ENCODE results near the gene PPM1E.

Gene PPM1E

DNA sequence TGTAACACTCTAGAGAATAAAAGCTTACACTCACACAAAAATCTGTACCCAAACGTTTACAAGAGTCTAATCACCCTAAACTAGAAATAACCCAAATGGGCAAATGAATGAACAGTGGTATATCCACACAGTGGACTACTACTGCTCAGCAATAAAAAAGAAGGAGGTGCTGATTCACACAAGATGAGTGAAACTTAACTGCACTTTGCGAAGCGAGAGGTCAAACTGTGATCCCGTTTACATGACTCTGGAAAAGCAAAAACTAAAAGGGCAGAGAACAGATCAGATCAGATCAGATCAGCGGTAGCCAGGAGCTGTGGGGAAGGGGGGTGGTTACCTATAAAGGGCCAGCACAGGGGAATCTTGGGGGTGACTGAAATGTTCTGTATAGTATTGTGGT, 237.7 kb downstream of the PPM1E start:
- DNase-seq (ENCODE audit: extremely low read depth in 1 of 2, low read depth in 1 of 2) = no peak

DNA sequence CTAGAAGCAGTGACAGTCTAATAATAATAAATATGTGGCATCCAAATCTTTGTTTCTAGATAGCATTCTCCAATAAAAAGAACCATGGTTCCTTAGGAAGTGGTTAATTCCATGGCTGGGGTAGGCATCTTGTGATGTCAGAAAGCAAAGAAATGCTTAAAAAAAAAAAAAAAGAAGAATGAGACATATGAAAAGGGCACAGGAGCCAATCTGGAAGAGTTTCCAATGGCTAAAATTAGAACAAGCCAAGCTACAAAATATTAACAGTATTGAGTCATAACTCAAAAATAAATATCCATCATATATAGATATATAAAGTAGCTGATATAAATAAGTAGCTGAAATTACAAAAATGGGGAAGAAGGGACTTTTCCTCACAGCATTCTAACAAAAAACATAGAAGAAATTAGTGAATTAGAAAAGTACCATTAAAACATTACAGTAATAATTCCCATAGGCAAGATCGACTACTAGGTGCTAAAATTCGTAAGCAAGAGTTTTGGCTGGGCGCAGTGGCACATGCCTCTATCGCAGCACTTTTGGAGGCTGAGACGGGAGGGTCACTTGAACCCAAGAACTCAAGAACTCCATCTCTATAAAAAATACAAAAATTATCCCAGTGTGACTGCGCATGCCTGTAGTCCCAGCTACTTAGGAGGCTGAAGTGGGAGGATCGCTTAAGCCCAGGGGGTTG, 239.7 kb downstream of the PPM1E start:
- DNase-seq (ENCODE audit: extremely low read depth in 1 of 2, low read depth in 1 of 2) = no peak

DNA sequence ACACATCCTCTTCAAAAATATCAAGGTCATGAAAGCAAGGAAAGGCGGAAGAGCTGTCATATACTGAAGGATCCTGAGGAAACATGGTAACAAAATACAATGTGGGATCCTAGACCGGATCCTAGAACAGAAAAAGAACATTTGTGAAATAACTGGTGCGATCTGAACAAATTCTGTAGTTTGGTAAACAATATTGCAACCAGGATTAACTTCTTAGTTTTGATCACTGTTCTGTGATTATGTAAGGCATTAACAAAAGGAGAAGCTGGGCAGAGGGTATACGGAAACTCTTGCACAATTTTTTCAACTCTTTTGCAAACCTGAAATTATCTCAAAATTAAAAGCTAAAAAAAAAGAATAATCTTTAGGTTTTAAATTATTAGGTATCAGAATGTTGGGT, 241.3 kb downstream of the PPM1E start:
- DNase-seq (ENCODE audit: extremely low read depth in 1 of 2, low read depth in 1 of 2) = no peak

DNA sequence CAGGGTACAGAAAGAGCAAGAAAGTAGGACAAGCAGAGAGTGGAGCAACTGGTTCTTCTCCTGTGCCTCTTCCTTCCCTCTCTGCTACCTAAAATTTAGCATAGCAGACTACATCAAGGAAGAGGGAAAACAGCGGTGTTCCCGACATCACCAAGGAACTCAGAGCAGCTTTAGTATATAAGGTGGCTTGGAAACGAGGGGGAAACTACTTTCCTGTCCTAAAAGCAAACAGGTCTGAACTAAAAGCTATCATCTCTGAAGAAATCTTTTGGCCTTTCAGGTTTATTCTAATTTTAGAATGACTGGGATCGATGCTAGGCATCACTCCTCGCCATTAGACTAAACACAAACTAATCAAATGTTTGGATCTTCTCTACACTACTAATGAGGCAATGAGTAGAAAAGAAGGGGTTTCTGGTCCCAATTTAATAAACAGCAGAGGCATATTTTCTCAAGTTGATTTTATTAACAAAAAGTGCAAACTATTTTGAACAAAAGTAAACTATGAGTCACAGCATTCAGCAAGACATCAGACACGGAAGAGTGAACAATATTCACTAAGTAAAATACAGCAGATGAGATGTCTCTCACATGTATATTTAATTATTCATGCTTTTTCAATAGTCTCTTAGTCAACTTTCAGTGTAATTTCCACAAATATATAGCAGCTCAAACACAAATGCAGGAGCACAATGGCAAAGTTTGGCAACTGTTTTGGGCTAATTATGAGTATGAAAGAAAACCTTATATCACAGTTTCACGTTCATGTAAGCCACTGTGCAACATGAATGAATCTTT, 242.3 kb downstream of the PPM1E start:
- no peak for DNase-seq (ENCODE audit: extremely low read depth in 1 of 2, low read depth in 1 of 2)

DNA sequence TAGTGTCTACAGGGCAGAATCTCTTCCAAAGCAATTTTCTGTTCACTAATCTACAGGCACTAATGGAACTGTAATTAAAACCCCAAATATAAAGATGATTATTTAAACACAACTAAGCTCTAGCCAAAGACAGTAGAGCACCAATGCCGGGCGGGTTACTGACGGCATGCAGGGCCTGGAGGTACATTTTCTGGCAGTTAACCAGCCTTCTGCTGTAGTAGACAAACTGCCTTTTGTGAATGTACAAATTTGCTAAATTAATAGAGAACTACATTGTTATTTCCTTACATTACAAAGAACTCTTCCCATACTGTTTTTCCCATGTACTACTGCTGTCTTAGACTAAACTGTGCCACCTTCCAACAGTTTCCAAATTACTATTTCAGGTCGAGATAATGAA, 243.2 kb downstream of the PPM1E start:
- no peak for DNase-seq (ENCODE audit: extremely low read depth in 1 of 2, low read depth in 1 of 2)

DNA sequence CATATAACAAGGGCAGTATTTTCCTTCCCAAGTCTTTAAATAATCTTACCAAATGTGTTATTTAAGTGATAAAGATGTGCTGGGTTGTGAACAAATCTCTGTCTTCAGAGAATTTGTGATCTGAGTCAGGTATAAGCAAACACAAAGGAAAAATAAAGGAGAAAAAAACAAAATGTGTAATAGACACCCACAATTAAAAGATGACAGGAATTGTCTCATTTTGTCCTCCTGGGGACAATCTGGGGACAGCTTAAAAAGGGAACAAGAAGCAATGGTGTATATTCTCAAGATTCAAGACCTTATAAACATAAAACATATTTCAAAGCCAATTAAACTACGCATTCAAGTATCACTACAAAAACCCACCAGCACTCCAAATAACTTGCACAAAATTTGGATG, 243.8 kb downstream of the PPM1E start:
- DNase-seq (ENCODE audit: extremely low read depth in 1 of 2, low read depth in 1 of 2) = no peak

DNA sequence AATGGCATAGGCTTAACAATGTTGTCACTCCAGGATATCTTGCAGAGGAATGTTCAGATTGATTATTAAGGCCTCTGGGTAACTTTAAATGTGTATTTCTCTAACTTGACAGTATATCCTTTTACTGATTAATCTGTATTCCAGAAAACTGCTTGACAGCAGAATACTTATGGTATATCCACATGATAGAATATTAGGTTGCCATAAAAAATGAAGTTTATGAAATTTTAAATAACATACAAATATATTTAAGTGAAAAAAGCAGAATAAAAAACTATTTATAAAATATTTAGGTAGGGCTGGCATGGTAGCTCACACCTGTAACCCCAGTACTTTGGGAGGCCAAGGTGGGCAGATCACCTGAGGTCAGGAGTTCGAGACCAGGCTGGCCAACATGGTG, 244.4 kb downstream of the PPM1E start:
- DNase-seq (ENCODE audit: extremely low read depth in 1 of 2, low read depth in 1 of 2) = no peak

DNA sequence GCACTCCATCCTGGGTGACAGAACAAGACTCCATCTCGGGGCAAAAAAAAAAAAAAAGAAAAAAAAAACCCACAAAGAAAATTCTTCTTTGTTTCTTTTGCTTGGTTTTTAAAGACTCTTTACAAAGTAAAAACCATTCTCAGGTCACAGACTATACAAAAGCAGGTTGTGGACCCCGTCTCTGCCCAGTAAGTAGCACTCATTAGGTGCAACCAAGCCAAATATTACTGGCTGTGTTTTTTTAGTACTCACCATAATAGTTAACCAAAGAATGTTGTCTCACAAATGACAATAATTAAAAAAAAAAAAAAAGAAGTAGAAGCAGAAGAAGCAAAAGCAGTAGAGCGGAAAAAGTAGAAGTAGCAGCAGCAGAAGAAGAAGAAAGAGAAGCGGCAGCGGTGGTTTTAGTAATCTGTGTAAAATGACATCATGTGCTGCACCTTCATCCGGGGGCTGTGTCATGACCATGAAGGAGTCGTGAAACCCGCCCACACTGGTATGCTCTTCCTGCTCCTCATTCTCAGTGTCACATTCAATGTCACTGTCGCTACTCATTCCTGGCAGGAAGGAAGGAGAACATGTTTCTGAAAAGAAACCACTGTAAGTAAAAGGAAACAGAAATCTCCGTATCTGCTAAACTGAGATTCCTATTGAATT, 245.6 kb downstream of the PPM1E start:
- DNase-seq (ENCODE audit: extremely low read depth in 1 of 2, low read depth in 1 of 2) = peak; percentile 47 to 78

DNA sequence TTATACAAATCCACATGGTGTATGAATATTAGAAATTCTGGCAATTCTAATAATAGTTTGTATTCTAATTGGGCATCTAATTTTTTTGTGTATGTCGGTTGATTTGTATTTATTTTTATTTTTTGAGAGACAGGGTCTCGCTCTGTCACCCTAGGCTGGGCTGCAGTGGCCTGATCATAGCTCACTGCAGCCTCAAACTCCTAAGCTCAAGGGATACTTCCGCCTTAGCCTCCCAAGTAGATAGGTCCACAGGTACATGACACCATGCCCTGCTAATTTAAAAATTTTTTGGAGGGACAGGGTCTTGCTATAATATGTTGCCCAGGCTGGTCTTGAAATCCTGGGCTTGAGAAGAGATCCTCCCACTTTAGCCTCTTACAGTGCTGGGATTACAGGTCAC, 246.5 kb downstream of the PPM1E start:
- no peak for DNase-seq (ENCODE audit: extremely low read depth in 1 of 2, low read depth in 1 of 2)

DNA sequence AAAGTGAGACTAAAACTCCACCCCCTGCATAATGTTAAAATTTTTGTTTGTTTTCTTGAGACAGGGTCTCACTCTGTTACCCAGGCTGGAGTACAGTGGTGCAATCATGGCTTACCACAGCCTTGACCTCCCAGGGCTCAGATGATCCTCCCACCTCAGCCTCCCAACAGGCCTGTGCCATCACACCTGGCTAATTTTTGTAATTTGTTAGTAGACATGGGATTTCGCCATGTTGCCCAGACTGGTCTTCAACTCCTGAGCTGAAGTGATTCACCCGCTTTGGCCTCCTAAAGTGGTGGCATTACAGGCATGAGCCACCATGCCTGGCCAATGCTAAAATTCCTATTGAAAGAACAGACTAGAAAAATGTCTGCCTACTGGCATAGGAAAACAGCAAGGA, 247.2 kb downstream of the PPM1E start:
- no peak for DNase-seq (ENCODE audit: extremely low read depth in 1 of 2, low read depth in 1 of 2)

DNA sequence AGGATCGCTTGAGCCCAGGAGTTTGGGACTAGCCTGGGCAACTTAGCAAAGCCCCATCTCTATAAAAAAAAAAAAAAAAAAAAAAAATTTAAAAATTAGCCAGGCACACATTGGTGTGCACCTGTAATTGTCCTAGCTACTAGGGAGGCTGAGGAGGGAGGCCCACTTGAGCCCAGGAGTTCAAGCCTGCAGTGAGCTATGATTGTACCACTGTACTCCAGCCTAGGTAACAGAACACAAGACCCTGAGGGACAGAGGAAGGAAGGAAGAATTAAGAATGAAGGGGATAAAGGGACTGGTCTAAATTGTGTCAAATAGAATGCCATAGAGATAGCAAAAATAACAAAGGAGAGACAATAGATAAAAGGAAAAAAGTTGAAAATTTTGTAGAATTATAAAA, 248.2 kb downstream of the PPM1E start:
- DNase-seq (ENCODE audit: extremely low read depth in 1 of 2, low read depth in 1 of 2) = no peak

DNA sequence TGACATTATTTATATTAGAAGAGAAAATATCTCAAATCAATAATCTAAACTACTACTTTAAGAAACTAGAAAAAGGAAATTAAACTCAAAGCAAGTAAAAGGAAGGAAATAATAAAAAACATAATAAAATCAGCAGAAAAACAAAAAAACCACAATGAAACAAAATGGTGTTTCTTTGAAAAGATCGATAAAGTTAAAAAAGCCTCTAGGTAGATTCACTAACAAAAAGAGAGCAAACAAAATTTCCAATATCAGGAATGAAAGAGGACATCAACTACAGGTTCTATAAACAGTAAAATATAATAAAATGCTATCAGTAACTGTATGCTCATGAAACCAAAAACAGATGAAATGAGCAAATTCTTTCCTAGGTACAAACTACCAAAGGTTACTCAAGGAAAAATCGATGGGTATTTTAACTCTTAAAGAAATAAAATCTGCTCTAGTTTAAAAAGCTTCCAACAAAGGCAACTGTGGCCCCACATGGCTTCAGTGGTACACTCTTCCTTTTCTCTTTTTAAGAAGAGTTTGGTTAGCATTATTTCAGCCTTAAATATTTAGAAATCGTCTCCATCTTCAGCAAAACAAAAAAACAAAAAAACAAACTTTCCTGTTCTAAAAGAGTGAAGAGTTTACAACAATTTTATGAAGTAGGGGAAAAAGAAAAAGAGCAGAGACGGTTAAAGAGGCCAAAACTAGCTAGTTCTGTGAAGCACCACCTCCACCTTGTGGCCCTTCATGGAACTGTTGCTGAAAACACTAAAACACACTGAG, 248.9 kb downstream of the PPM1E start:
- DNase-seq (ENCODE audit: extremely low read depth in 1 of 2, low read depth in 1 of 2) = peak in 1 of 2 donors; percentile 32

DNA sequence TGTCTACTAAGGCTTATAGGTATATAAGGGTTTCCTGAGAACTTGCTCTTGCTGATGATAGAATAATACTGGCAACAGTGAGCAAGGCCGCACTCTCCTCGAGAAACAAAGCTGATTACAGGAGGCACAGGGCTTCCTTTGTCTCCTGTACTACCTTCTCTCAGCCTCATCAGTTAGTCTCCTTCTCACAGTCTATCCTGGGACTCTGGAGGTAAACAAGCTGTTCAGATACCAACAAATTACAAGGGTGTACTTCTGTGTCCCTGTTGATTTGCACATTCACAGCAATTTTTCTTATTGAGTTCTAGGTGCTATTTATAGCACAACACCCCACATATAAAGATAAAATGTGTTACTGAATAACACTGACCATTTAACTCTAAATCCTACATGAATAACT, 252.3 kb downstream of the PPM1E start:
- DNase-seq (ENCODE audit: extremely low read depth in 1 of 2, low read depth in 1 of 2) = no peak

DNA sequence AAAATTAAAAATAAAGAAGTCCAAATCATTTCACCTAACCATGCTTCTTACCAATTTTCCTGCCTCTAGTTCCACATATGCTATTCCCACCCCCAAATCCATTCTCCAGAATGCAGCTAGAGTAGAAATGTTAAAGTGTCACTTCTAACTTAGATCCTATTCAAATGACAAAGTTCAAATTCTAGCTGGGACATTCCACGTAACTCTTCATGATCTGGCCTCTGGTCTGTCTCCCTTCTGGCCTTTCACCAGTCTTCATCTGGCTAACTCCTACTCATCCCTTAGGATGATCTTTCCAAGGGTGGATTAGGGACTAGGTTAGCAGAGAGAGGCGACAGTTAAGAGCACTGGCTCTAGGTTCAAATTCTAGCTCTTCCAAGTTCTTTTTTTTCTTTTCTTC, 253.1 kb downstream of the PPM1E start:
- DNase-seq (ENCODE audit: extremely low read depth in 1 of 2, low read depth in 1 of 2) = no peak

DNA sequence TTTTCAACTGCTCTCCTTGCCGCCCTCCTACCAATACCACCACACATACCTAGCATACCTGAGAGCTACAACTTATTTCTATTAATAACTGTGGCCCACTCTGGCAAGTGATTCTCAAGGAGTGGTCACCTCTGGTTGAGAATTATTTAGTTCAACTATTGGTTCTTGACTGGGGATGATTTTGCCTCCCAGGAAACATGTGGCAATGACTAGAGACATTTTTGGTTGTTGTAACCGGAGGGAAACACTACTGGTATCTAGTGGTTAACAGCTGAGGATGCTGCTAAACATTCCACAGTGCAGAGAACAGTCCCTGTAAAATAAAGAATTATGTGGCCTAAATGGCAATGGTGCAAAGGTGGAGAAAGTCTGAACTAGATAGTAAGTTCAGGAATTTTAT, 254.4 kb downstream of the PPM1E start:
- no peak for DNase-seq (ENCODE audit: extremely low read depth in 1 of 2, low read depth in 1 of 2)

DNA sequence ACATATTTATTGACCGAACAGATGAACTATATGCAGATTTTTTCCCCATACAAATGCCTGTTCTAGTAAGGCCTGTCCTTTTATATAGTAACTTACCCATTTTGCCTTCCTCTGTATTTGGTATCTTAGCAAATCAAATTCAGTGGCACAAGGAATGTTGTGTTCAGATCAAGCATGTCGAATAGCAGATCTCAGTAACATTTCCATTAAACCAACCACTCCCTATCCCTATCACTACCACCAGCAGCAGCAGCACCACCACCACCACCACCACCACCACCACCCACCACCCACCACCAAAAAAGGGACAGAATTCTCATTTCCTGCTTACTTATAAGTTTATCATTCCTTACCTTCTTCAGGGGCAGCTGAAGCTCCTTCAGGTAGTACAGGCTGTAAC, 256.3 kb downstream of the PPM1E start:
- no peak for DNase-seq (ENCODE audit: extremely low read depth in 1 of 2, low read depth in 1 of 2)

DNA sequence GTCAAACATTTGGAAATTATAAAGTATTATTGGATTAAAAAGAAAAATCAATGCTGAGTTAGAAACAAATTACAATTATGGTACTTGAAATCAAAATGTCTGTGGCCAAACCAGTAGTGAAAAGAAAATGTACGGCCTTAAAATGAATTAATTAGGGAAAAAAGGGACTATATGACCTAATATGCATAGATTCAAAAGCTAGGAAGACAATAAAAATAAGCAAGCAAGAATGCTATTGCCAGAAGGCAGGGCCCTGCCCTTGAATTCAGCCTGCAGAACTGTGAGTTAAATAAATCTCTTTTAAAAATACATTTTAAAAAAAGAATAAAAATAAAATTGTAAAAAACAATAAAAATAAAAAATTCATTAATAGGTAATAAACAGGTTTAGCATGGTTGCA, 262.4 kb downstream of the PPM1E start:
- no peak for DNase-seq (ENCODE audit: extremely low read depth in 1 of 2, low read depth in 1 of 2)

DNA sequence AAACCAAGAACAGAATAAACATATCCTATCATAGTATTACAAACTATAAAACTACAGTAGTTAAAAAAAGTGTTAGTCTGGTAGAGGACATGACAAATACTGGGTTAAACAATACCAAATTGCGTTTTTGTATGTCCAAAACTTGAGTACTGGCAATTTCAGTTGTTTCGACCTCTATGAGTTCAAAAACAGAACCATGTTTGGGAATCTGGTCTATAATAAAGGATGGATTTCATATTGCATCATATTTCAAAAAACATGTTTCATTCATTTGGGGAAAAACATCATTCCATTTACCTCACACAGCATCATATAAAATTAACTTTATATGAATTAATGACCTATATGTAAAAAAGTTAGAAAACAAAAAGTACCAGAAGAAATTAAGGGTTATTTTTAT, 269.3 kb downstream of the PPM1E start:
- DNase-seq (ENCODE audit: extremely low read depth in 1 of 2, low read depth in 1 of 2) = no peak

DNA sequence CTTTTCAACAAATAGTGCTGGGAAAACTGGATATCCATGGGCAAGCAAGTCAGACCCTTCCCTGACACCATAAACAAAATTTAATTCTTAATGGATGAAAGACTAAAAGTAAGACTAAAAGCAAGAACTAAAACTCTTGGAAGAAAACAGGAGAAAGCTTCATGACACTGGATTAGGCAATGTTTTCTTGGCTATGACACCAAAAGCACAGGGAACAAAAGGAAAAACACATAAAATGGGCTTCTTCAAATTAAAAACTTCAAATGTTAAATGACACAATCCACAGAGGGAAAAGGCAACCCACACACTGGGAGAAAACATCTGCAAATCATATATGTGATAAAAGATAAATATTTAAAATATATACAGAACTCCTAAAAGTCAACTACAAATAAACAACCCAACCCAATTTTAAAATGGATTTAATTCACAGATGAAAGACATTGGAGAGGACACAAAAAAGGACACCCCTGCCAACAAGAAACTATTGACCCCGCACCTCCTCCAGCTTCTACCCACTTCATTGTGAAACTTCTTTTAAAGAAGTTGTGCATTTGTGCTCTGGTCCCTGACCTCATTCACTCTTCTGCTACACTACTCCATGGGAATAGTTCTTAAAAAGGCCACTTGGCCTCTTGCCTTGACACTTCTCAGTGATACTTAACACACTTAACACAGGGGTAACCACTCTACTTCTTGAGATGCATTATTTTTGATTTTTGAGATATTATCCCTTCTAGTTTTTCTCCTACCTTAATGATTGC, 270.7 kb downstream of the PPM1E start:
- DNase-seq (ENCODE audit: extremely low read depth in 1 of 2, low read depth in 1 of 2) = no peak

DNA sequence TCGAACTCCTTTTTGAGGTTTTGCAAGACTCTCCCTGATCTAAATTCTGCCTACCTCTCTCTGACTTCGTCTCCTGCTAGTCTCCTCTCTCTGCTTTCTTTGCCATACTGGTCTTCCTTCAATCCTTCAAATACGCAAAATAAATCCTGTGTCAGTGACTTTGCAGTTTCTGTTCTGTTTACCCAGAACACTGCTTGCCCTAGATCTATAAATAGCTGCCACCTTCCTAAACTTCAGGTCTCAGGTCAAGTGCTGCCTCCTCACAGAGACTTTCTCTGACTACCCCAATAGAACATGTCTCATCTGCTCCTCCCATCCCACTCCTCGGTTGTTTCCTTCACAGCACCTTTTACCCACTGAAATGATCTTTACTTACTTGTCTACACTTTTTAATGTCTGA, 272.1 kb downstream of the PPM1E start:
- no peak for DNase-seq (ENCODE audit: extremely low read depth in 1 of 2, low read depth in 1 of 2)

DNA sequence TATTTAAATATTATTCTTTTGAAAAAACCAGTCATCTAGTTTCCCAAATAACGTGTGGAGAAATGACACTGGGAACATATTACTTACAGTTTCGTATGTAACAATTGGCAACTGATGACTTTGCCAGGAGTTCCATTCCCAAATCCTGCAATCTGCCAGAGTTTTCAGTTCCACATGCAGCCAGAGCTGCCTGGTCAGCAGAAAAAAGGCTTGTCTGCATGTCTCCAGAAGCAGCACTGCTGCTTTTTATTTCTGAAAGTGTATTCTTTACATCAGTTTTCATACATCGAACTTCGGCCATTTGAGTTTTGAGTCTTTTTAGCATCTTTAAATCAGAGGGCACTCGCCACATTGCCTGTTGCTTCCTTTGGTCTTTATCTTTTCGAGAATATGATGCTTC, 272.7 kb downstream of the PPM1E start:
- no peak for DNase-seq (ENCODE audit: extremely low read depth in 1 of 2, low read depth in 1 of 2)

Data from stimulated activated CD8-positive, alpha-beta memory T cell treated with anti-CD3 and anti-CD28 coated beads, Interleukin-7, amount 100 ng/mL, for 48 hours (primary cell).